ENCODE measurements around the gene MRFAP1.

MRFAP1 gene

GRCh38 chr4:6610856-6611430 is 29.5 kb upstream of the MRFAP1 start:
- no peak for DNase-seq (ENCODE audit: low read depth in 1 of 2, low spot score in 1 of 2)
- Histone ChIP-seq H3K27me3 (ENCODE audit: insufficient read depth, poor library complexity, severe bottlenecking) (no peaks in the 10 kb centered on the region), H3K27ac (replicated peaks) (no peak overlapping the region), H3K4me3 (replicated peaks; ENCODE audit: insufficient read depth, low read length) (no peak overlapping the region)
- TF ChIP-seq CTCF (IDR thresholded peaks at IDR 0.05; ENCODE audit: insufficient read depth, low read length) (no peak), GABPA (IDR thresholded peaks at IDR 0.05; ENCODE audit: low read depth) (no peak), REST (IDR thresholded peaks at IDR 0.05; ENCODE audit: insufficient replicate concordance, low read depth) (no peak), POLR2AphosphoS5 (IDR thresholded peaks at IDR 0.05; ENCODE audit: low read depth) (no peak), SPI1 (IDR thresholded peaks at IDR 0.05; ENCODE audit: borderline replicate concordance, low read depth) (no peak)

- Histone ChIP-seq H3K27ac (replicated peaks) (no peak overlapping the region), H3K27me3 (ENCODE audit: insufficient read depth, poor library complexity, severe bottlenecking) (no peaks in the 10 kb centered on the region), H3K4me3 (replicated peaks; ENCODE audit: insufficient read depth, low read length) (no peak overlapping the region)
- DNase-seq (ENCODE audit: low read depth in 1 of 2, low spot score in 1 of 2): no peak
- TF ChIP-seq CTCF (IDR thresholded peaks at IDR 0.05; ENCODE audit: insufficient read depth, low read length): no peak
- no peak for TF ChIP-seq SPI1 (IDR thresholded peaks at IDR 0.05; ENCODE audit: borderline replicate concordance, low read depth)
- no peak for TF ChIP-seq GABPA (IDR thresholded peaks at IDR 0.05; ENCODE audit: low read depth)
- TF ChIP-seq REST (IDR thresholded peaks at IDR 0.05; ENCODE audit: insufficient replicate concordance, low read depth): no peak
- no peak for TF ChIP-seq POLR2AphosphoS5 (IDR thresholded peaks at IDR 0.05; ENCODE audit: low read depth)
These were observed 27.4 kb upstream of the MRFAP1 start for GRCh38 chr4:6612961-6613675.

GRCh38 chr4:6613676-6614651 is 26.5 kb upstream of the MRFAP1 start:
- Histone ChIP-seq H3K27me3 (ENCODE audit: insufficient read depth, poor library complexity, severe bottlenecking) (no peaks in the 10 kb centered on the region), H3K27ac (replicated peaks) (no peak overlapping the region), H3K4me3 (replicated peaks; ENCODE audit: insufficient read depth, low read length) (no peak overlapping the region)
- no peak for TF ChIP-seq POLR2AphosphoS5 (IDR thresholded peaks at IDR 0.05; ENCODE audit: low read depth)
- TF ChIP-seq GABPA (IDR thresholded peaks at IDR 0.05; ENCODE audit: low read depth): no peak
- no peak for TF ChIP-seq CTCF (IDR thresholded peaks at IDR 0.05; ENCODE audit: insufficient read depth, low read length)
- TF ChIP-seq REST (IDR thresholded peaks at IDR 0.05; ENCODE audit: insufficient replicate concordance, low read depth): no peak
- TF ChIP-seq SPI1 (IDR thresholded peaks at IDR 0.05; ENCODE audit: borderline replicate concordance, low read depth): no peak
- DNase-seq (ENCODE audit: low read depth in 1 of 2, low spot score in 1 of 2): no peak

All from HL-60 (cell line).